Ishikawa (cell line): ENCODE data around the gene FMNL1.

Experiments
- CREB1 ChIP-seq: IDR thresholded peaks from 2 replicates; pipeline ENCODE4 v1.6.1; 2012; ENCODE audit warnings: low read depth
- TF ChIP-seq, protein P1 (sequence below): IDR thresholded peaks from 2 replicates; pipeline ENCODE4 v1.6.1; 2012; ENCODE audit warnings: low read depth, mild to moderate bottlenecking
- TF ChIP-seq, protein P2 (sequence below): IDR thresholded peaks from 2 replicates; pipeline ENCODE4 v1.6.1; 2012

DNA sequence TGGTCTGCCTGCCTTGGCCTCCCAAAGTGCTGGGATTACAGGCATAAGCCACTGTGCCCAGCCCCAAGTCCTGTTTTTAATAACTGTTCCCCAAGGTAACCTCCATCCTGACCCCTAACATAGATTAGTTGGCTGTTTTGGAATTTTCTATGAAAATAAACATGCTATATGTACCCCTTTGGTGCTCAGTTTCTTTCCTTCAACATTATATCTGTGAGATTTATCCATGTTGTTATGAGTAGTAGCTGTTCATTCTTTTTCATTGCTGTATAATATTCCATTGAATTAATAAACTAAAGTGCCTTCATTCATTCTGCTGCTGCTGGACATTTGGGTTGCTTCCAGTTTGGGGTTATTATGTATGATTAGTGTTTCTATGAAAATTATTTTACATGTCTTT lies 26.3 kb upstream of the FMNL1 start:
- TF ChIP-seq, protein P1, sequence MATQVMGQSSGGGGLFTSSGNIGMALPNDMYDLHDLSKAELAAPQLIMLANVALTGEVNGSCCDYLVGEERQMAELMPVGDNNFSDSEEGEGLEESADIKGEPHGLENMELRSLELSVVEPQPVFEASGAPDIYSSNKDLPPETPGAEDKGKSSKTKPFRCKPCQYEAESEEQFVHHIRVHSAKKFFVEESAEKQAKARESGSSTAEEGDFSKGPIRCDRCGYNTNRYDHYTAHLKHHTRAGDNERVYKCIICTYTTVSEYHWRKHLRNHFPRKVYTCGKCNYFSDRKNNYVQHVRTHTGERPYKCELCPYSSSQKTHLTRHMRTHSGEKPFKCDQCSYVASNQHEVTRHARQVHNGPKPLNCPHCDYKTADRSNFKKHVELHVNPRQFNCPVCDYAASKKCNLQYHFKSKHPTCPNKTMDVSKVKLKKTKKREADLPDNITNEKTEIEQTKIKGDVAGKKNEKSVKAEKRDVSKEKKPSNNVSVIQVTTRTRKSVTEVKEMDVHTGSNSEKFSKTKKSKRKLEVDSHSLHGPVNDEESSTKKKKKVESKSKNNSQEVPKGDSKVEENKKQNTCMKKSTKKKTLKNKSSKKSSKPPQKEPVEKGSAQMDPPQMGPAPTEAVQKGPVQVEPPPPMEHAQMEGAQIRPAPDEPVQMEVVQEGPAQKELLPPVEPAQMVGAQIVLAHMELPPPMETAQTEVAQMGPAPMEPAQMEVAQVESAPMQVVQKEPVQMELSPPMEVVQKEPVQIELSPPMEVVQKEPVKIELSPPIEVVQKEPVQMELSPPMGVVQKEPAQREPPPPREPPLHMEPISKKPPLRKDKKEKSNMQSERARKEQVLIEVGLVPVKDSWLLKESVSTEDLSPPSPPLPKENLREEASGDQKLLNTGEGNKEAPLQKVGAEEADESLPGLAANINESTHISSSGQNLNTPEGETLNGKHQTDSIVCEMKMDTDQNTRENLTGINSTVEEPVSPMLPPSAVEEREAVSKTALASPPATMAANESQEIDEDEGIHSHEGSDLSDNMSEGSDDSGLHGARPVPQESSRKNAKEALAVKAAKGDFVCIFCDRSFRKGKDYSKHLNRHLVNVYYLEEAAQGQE, result no peak
- TF ChIP-seq CREB1, result no peak
- TF ChIP-seq, protein P2, sequence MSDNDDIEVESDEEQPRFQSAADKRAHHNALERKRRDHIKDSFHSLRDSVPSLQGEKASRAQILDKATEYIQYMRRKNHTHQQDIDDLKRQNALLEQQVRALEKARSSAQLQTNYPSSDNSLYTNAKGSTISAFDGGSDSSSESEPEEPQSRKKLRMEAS, result no peak
